ENCODE measurements around the gene ISLR2.
A peak's percentile ranks its signal among the peaks of the same experiment; 100 is the strongest.

ISLR2 gene

GRCh38 chr15:74141591-74141990, 11.2 kb downstream of the ISLR2 start:
- Histone ChIP-seq H3K27ac (ENCODE audit: extremely low read depth, low read depth, low read length) (no peak overlapping the region), H3K9me3 (ENCODE audit: control insufficient read depth, insufficient read depth, low read depth, low read length) (no peaks in the 10 kb centered on the region), H3K4me1 (ENCODE audit: control insufficient read depth, insufficient read depth, low read length) (peaks cover 3% of the 10 kb centered on the region), H3K36me3 (ENCODE audit: control insufficient read depth in 2 of 2, insufficient read depth in 1 of 2, low read length in 2 of 2) (no peaks in the 10 kb centered on the region), H3K4me3 (ENCODE audit: low read depth, low read length) (no peak overlapping the region)
- CTCF ChIA-PET: no interaction called here
- TF ChIP-seq ZNF214 (tag by site-specific recombination; IDR thresholded peaks at IDR 0.05; ENCODE audit: borderline replicate concordance): no peak
- no peak for TF ChIP-seq ZNF518A (tag by site-specific recombination; conservative IDR thresholded peaks at IDR 0.05; ENCODE audit: low read depth)
- no peak for TF ChIP-seq REPIN1 (tag by site-specific recombination; IDR thresholded peaks at IDR 0.05; ENCODE audit: low read depth)
- TF ChIP-seq ZXDB (tag by site-specific recombination; IDR thresholded peaks at IDR 0.05): no peak
- TF ChIP-seq BCL11B (tag by site-specific recombination; IDR thresholded peaks at IDR 0.05; ENCODE audit: low read depth): no peak
- TF ChIP-seq ZNF184 (tag by site-specific recombination; IDR thresholded peaks at IDR 0.05): no peak
- no peak for TF ChIP-seq ZFP37 (tag by site-specific recombination; IDR thresholded peaks at IDR 0.05)
- no peak for TF ChIP-seq ZNF335 (tag by site-specific recombination; conservative IDR thresholded peaks at IDR 0.05)
- POLR2A ChIA-PET: no interaction called here

DNA sequence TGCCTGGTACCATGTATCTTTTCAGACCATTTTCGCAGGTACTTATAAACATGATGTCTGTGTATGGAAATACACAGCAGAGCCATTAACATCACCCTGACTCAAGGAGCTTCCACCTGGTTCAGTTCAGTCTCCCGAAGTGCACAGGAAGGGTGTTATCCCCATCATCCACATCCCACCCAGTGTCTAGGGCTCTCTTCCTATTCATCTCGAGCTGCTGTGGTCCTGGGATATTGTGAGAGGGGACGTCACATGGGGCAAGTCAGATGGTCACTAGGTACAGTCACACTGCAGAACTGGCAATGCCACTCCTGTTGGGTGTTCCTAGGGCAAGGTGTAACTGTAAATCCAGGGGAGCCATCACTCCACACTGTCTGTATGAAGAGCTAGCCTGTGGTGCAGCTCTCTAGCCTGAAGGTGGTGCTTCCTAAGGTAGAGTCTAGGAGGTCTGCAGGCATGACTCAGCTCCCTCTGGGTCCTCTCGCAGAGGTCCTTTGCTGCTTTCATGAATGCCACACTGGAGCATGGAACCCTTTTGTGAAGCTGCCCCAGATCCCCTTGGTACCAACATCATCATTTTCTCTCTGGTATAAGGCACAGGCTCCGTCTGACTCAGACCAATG, 13.9 kb downstream of the ISLR2 start:
- POLR2A ChIA-PET: interaction anchor here (0.9 to 1.0 kb wide), 3 partner anchors 14 to 59 kb away, joined by 3 to 10 read pairs (median 5); partner anchors contain the start of genes ISLR2 and STRA6
- H3K4me3 ChIP-seq (ENCODE audit: low read depth, low read length): no peak overlapping the region

DNA sequence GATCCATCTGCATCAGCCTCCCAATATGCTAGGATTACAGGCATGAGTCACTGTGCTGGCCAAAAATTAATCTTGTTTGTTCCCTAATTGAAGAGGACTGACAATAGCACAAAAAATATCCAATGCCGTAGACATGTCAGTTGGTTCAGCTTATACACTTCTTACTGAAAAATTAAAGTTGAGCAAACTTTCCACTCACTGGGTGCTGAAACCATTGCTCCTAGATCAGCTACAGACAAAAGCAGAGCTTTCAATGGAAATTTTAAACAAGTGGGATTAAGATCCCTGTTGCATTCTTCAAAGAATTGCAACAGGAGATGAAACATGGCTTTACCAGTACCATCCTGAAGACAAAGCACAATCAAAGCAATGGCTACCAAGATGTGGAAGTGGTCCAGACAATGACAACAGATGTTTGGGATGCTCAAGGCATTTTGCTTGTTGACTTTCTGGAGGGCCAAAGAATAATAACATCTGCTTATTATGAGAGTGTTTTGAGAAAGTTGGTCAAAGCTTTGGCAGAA, 16.0 kb downstream of the ISLR2 start:
- no peaks in the 10 kb centered on the region for H3K4me1 ChIP-seq (ENCODE audit: control insufficient read depth, insufficient read depth, low read length)
- no peaks in the 10 kb centered on the region for H3K36me3 ChIP-seq (ENCODE audit: control insufficient read depth in 2 of 2, insufficient read depth in 1 of 2, low read length in 2 of 2)
- POLR2A ChIA-PET: interaction anchor here (0.7 kb wide), 1 partner anchor 10 kb away, joined by 6 read pairs; no protein-coding TSS in a partner anchor
- H3K27ac ChIP-seq (ENCODE audit: extremely low read depth, low read depth, low read length): no peak overlapping the region
- no peaks in the 10 kb centered on the region; the same call in 1 of the 2 replicates for H3K9me3 ChIP-seq (ENCODE audit: control insufficient read depth, insufficient read depth, low read depth, low read length)
- no peak overlapping the region for H3K4me3 ChIP-seq (ENCODE audit: low read depth, low read length)
- CTCF ChIA-PET: interaction anchor here (0.6 to 1.1 kb wide), 4 partner anchors 16 to 99 kb away, joined by 3 to 4 read pairs (median 3); no protein-coding TSS in a partner anchor
- TF ChIP-seq TRIM28 (IDR thresholded peaks at IDR 0.05; ENCODE audit: borderline replicate concordance, low read length) (peak; percentile 42; the same call in 1 of the 2 replicates), ZBTB10 (tag by site-specific recombination; IDR thresholded peaks at IDR 0.05) (no peak), ZBTB20 (tag by site-specific recombination; IDR thresholded peaks at IDR 0.05) (no peak), SCRT2 (tag by site-specific recombination; IDR thresholded peaks at IDR 0.05) (peak; percentile 66), WT1 (tag by site-specific recombination; IDR thresholded peaks at IDR 0.05) (no peak), ZNF184 (tag by site-specific recombination; IDR thresholded peaks at IDR 0.05) (no peak), SALL2 (tag by site-specific recombination; IDR thresholded peaks at IDR 0.05; ENCODE audit: borderline replicate concordance) (no peak), OSR2 (tag by site-specific recombination; IDR thresholded peaks at IDR 0.05) (no peak), ZNF140 (tag by site-specific recombination; IDR thresholded peaks at IDR 0.05) (no peak), ZNF544 (tag by site-specific recombination; IDR thresholded peaks at IDR 0.05) (no peak), INSM2 (tag by site-specific recombination; IDR thresholded peaks at IDR 0.05) (no peak), ZNF221 (tag by site-specific recombination; IDR thresholded peaks at IDR 0.05; ENCODE audit: borderline replicate concordance) (no peak)

More for the DNA sequence above, 13.9 kb downstream of the ISLR2 start:
- H3K36me3 ChIP-seq (ENCODE audit: control insufficient read depth in 2 of 2, insufficient read depth in 1 of 2, low read length in 2 of 2): no peaks in the 10 kb centered on the region
- no peaks in the 10 kb centered on the region; the same call in 1 of the 2 replicates for H3K9me3 ChIP-seq (ENCODE audit: control insufficient read depth, insufficient read depth, low read depth, low read length)
- CTCF ChIA-PET: interaction anchor here (0.7 to 2.7 kb wide), 16 partner anchors 12 to 179 kb away, joined by 3 to 18 read pairs (median 4); partner anchors contain the start of gene STRA6
- peak; percentile 93 for TF ChIP-seq ZNF335 (tag by site-specific recombination; conservative IDR thresholded peaks at IDR 0.05)
- TF ChIP-seq ZNF426 (tag by site-specific recombination; IDR thresholded peaks at IDR 0.05): no peak
- TF ChIP-seq GLIS1 (tag by site-specific recombination; IDR thresholded peaks at IDR 0.05): peak; percentile 61
- H3K4me1 ChIP-seq (ENCODE audit: control insufficient read depth, insufficient read depth, low read length): no peaks in the 10 kb centered on the region
- no peak overlapping the region for H3K27ac ChIP-seq (ENCODE audit: extremely low read depth, low read depth, low read length)

Measured in HEK293 (cell line).